Fibroblast of skin of right quadriceps (primary cell): ENCODE data around the gene PPIC.
A peak's percentile ranks its signal among the peaks of the same experiment; 100 is the strongest.
"Not testable (repeated sequence)": the region's sequence is repeated elsewhere in the genome, so short reads cannot be mapped to it uniquely, and the experiment has no call there.

Experiments
- DNase-seq: peaks from one replicate; pipeline ENCODE4 v3.0.0-alpha.2; 2013

PPIC gene

DNA sequence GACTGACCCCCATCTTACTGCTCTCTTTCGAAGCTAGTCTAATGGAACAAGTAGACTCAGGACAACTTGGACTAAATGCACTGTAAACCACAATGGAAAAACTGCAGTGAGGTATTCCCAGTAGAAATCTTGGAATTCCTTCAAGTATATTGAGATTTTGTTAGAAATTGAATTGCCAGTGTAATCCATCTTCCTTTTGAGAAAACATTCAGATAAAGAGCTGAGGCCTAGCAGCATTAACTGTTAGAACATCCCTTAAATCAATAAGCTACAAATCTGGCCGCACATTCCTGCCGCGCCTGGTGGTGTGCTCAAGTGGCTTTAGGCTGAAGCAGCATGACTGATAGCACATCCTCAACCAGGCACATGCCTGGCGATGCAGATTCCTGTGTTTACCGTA is 29.3 kb downstream of the PPIC start:
- peak; percentile 7 for DNase-seq

DNA sequence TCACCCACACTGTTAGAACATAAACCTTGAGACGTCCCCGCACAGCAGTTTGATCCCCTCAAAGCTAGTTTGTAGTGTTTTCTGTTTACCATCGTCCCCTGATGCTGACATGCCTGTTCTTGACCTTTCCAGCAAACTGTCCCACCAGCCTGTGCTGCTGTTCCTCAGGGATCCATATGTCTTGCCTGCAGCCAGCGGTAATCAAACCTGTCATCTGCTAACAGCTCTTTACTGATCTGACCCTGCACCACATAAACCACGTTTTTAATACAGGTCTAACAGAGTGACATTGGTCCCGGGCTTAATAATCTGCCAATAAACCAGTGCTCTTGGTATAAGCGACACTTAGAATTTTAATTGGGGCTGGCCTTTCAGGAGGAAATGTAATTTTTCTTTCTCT is 34.7 kb downstream of the PPIC start:
- DNase-seq = no peak

DNA sequence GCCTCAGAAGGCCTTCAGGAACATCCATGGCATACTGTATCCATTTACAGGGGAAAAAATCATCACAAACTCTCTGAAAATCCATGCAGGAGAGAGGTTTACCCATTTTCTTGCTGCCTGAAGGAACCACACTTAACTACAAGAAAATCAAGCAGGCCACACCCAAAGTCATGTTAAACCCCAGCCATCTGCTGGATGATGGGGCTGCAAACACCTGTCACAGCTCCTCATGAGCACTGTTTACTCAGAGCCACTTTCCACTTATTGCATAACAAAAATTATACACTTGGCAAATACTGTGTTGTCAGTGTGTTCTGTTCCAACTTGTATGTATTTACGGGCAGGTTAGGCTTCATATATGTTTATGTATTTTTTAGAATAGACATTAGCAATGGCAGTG is 35.8 kb downstream of the PPIC start:
- no peak for DNase-seq

DNA sequence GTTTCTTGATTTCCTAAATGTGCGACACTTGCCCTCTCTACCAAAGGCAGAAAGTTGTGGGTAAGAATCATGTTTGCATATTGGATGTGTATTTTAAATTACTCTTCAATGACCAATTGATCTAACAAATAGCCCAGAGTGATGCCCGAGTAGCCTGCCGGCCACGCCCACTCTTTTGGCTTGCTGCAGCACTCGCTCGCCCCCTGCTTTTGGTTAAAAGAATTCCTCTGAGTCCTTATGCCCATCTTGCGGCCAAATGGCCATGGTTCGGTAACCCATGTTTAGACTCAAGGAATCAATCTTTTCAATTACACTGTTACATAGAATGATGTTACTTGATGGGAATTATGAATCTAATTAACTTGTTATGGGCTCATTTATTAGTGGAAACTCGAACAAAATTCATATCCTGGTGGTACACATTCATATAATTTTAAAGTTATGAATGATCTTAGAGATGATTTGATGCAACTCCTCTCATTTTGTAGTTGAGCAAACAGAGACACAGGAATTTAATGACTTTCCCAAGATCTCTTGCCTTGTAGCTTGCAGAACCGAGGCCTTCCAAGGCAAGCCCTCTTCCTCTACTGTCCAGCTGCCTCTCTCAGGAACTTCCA is 36.5 kb downstream of the PPIC start:
- peak; percentile 32 for DNase-seq

DNA sequence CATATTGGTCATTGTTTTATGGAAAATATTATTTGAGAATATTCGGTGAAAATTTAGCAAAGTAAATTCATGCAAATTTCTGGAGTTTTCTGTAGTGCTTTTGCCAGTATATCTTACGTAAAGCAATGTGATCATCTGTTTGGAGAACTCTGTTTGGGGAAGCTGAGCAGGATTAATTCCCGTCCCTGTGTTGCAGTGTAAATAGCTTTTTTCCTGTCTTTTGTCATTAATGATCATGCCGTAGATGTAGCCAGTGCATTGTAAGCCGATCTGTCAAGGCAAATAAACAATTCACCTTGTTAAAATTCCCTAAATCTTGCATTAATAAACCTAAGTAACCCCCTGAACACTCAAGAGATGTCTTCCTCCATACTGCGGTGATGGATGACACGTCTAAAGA is 39.2 kb downstream of the PPIC start:
- DNase-seq = no peak

DNA sequence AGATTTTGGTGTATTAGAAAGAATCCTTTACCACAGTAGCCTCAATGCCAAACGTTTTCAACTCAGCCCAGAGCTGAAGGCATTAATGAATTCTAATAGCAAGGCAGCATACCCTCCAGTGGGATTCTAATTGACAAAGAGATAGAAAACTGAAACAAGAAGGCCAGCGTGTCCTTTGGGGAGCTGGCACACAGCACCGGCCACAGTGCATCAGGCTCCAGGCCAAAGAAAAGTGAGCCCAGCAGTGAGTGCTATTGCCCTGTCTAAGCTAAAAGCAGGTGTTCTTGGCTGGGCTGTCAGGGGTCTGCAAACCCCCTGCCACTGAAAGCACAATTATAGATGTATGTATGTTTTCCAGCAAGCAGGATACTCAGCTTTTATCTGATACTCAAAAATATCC is 40.4 kb downstream of the PPIC start:
- DNase-seq = no peak

DNA sequence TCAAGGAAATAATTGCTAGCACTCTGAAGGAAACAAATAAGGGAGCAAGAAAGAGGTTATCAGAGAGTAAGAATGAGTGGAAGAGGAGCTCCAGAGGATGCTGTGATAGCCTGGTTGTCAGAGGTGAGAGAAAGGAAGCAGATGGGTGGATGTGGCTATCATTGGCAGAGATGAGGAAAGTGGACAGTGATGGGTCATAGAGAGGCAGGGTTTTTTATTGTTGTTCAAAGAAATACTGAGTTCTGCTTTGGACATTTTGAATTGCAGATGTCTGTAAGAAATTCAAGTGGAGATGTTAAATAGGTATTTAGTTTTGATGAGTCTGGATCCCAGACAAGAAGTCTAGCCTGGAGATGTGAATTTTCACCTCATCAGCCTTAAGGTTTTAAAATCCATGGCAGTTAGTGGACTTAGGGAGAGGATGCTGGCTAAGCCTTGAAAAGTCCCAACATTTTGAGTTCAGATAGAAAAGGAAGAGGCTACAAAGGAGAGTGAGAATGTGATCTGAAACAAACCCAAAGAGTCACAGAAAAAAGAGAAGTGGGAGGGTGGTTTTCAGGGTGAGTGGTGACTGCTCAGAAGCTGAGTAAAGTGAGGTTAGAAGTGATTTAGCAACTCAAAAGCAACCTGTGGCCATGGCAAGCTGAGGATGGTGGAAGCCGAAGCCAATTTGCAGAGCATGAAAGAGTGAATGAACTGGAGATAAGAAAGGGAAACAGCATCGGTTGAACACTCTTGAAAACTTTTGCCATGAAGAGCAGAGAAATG is 50.4 kb downstream of the PPIC start:
- DNase-seq = no peak

DNA sequence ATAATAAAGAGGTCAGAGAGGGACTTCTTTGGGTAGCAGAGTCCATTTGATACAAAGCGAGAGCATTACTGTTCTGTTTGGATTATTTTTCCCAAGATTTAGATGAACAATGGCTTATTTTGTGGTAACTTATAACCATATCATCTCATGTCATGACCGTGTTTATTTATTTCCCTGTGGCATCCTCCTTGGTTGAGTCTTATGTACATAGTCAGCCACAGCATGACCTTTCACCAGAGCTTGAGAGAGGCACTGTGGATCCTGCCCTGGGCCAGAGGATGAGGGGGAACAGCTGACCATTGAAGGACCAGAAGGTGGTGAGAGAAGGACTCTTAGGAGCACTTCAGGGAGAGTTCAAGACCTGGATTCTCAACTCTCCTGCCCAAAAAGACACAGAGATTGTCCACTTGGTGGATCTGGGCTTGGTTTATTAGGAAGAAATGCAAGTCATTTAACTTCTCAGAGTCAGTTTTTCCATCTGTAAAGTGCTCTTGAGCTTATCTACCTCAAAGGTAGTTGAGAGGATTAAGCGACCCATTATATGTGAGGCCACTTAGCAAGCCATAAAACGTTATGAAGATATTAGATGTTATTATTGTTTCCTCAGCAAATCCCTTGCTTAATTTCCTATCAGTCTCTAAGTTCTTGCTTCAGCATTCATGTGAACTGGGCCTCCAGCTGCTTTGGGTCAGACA is 51.4 kb downstream of the PPIC start:
- no peak for DNase-seq

DNA sequence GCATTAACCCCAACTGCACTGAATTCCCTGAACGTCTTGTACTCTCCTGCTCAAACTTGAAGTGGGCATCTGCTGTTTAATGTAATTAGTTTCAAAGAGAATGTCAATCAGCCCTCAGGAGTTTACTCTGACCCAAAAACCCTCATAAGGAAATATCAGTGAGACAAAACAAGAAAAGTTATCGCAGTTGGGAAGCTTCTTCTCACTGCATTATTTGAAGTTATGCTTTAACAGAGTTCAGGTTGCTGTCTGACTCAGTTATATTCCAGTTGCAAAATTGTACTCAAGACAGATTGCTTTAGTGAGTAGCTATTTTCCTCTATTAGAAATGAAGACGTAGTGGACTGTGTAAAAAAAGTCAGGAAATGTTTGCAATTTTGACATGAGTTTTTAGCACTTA is 52.1 kb downstream of the PPIC start:
- DNase-seq = no peak

DNA sequence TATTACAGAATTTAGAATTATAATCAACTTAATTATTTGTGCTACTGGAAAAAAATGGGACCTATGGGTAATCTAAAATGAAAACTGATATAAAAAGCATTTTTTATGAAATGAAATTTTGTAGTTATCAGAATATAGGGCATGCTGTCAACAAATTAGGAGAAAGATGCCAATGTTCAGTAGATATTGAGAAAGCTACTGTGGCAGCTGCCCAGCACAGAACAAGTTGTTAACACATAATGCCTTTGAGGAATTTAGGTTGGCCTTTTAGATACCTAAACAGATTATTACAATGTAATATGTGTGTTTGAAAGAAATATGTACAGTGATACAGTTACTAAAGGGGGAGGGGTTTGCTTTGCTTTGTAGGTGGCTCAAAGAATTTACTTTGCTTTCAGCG is 54.1 kb downstream of the PPIC start:
- no peak for DNase-seq

DNA sequence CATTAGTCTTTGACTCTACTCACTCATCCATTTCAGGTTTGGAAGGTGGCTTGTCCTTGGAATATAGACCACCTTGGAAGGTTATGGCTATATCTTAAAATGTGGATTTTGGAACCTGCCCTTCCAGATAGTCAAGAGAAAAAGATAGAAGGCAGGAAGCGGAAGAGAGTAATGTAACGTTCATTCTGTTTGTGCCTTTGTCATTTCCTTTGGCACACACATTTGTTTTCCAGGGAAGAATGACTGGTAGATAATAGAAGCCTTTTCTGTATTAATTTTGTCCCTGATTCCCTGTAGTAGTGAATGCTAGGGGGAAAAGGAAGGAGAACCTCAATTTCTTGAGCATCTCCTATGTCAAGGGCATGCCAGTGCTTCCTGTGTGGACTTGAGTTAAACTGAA is 54.7 kb downstream of the PPIC start:
- DNase-seq = no peak

DNA sequence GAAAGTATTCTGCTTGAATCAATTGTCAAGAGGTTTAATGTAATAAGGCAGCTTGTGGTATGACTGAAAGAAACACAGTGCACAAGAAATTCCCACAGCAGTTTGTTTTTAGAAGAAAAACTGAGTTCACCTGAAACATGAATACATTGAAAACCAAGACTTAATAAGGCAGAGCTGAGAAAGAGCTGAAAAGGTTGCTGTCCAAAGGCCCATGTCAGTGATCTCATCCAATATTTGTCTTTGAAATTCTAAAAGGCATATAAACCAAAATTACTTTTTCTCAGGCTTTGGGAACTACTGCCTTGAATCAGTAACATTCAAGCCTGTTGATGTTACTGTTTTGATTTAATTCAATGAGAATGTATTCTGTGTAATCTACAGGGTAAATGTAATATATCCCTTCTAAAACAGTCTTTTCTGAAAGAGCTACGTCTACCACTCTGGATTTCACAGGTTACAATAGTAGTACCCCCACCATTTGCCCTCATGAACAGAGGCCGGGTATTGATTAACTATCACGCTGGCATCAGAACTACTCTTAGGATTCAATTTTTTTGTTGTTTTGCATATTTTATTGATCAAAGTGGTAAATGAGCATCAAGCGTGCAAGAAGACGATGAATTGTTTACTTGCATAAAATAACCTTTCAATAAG is 57.8 kb downstream of the PPIC start:
- no peak for DNase-seq

DNA sequence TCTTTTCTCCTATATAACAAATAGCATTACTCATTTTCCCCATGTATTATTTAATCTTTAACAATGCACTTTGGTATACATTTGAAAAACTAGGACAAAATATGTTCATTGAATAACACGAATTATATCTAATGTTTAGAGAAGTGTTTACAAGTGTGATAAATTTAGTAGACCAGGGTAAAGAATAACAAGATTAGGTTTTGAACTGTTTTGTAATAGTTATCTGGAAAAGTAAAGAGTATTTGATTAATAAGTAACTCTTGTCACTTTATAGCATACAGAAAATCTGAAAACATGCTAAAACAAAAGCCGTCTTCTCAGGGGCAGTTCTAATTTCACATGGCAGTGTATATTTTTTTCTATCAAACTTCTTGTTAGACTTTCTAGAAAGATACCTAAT is 58.5 kb downstream of the PPIC start:
- DNase-seq = no peak

DNA sequence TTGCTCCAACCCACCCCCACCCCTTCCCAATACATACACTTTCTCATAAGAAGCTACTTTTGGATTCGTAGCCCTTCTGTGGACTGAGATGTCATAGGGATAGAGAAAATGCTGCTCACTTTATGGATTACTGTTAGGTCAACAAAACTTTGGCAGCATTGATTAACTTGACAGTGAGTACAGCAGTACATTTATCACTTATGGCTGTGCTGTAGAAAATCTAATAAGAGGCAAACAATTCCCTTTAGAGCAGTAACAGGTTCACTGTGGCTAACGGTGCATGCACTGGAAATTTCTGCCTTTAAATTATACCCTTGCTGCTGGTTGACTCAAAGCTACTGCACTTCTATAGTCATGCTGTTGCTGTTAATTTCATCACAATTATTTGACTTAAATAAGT is 59.2 kb downstream of the PPIC start:
- no peak for DNase-seq

DNA sequence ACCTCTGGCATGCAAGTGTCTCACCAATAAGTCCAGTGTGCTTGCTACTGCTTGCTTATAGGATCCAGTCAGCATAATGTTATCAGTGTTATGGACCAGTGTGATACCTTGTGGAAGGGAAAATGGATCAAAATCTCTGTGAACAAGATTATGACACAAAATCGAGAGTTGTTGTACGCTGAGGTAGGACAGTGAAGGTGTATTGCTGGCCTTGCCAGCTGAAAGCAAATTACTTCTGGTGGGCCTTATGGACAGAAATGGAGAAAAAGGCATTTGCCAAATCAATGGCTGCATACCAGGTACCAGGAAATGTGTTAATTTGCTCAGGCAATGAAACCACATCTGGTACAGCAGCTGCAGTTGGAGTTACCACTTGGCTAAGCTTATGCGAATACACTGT is 62.3 kb downstream of the PPIC start:
- not testable (repeated sequence) for DNase-seq

DNA sequence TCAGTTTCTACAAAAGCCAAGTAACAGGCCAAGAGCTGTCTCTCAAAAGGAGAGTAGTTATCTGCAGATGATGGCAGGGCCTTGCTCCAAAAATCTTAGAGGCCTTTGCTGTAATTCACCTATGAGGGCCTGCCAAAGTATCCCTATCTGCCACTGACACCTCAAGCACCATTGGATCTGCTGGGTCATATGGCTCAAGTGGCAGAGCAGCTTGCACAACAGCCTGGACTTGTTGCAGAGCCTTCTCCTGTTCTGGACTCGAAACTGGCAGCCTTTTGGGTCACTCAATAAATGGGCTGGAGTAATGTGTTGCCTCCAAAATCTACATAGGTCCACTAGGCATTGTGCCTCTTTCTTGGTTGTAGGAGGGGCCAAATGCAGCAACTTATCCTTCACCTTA is 62.8 kb downstream of the PPIC start:
- DNase-seq = not testable (repeated sequence)
